Kidney glomerular epithelial cell (primary cell): ENCODE data around the gene KLK15.
"Not testable (repeated sequence)": the region's sequence is repeated elsewhere in the genome, so short reads cannot be mapped to it uniquely, and the experiment has no call there.

Experiments
- DNase-seq: peaks from one replicate; lab custom pipeline; 2025; lab: John Stamatoyannopoulos, UW

Gene KLK15

GRCh38 chr19:50820549-50821247 is 12.7 kb downstream of the KLK15 start:
- DNase-seq = no peak

- DNase-seq = no peak
Observed at GRCh38 chr19:50820086-50820485, 13.3 kb downstream of the KLK15 start.

GRCh38 chr19:50819636-50820035 is 13.7 kb downstream of the KLK15 start:
- no peak for DNase-seq

- no peak for DNase-seq
Observed at GRCh38 chr19:50818859-50819472, 14.4 kb downstream of the KLK15 start.

GRCh38 chr19:50817941-50818858 is 15.2 kb downstream of the KLK15 start:
- DNase-seq = no peak

GRCh38 chr19:50815439-50815838 is 17.9 kb downstream of the KLK15 start:
- no peak for DNase-seq

- DNase-seq = no peak
Observed at GRCh38 chr19:50814883-50815282, 18.5 kb downstream of the KLK15 start.

GRCh38 chr19:50812474-50812873 is 20.9 kb downstream of the KLK15 start:
- no peak for DNase-seq

- not testable (repeated sequence) for DNase-seq
Observed at GRCh38 chr19:50811622-50812238, 21.6 kb downstream of the KLK15 start.

- DNase-seq = no peak
Observed at GRCh38 chr19:50808856-50809255, 24.5 kb downstream of the KLK15 start.

- peak; percentile 98 for DNase-seq
Observed at GRCh38 chr19:50804420-50805272, 28.7 kb downstream of the KLK15 start.

GRCh38 chr19:50803633-50804419 is 29.5 kb downstream of the KLK15 start:
- DNase-seq = no peak

GRCh38 chr19:50801107-50801506 is 32.3 kb downstream of the KLK15 start:
- DNase-seq = no peak

GRCh38 chr19:50799547-50799851 is 33.9 kb downstream of the KLK15 start:
- DNase-seq = no peak

- no peak for DNase-seq
Observed at GRCh38 chr19:50798659-50799546, 34.5 kb downstream of the KLK15 start.

- no peak for DNase-seq
Observed at GRCh38 chr19:50797781-50798658, 35.4 kb downstream of the KLK15 start.

- no peak for DNase-seq
Observed at GRCh38 chr19:50797429-50797780, 36.0 kb downstream of the KLK15 start.

- no peak for DNase-seq
Observed at GRCh38 chr19:50796634-50797428, 36.5 kb downstream of the KLK15 start.
